Endometrial microvascular endothelial cells (primary cell): Measurements from ENCODE around the gene FAIM2. TPM values are rescaled to one million over a fixed set of nuclear protein-coding genes. Genes with fewer than 3 reads are reported as not detected.

Source experiments
- in situ Hi-C: cut with HindIII; loops from 2 replicates; pipeline ENCODE4 v1.10.0; 2017; ENCODE audit warnings: low sequenced_read_pairs, low pct_unique_long_range_greater_than_20kb; ENCODE audit errors: inconsistent ontology term
- total RNA-seq: library from RNA; depleted of rRNA; stranded (reverse); fragments of >200 nt; gene quantifications from one replicate; pipeline ENCODE4 v1.2.3, GENCODE V29; 2015; ENCODE audit errors: inconsistent ontology term

The FAIM2 gene
- total RNA-seq, 1 donor from 2014 or later: not detected

DNA sequence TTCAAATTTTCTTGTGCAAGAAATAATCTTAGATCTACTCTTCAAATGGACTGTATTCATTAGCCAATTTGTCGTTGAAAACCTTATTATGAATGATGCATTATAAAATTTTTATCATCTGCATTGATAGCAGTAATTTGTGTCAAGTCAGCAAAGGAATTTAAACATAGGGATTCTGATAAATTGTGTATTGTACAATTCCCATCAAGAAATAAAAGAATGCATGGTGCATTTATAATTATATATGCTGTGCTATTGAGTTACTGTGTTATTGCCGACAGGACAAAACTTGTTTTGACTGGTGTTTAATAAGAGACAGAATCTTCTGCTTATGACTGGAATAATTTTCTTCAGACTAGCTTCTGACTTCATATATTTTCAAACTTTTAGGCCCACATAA, 57.7 kb downstream of the FAIM2 start:
- in situ Hi-C loops: no loop called here

DNA sequence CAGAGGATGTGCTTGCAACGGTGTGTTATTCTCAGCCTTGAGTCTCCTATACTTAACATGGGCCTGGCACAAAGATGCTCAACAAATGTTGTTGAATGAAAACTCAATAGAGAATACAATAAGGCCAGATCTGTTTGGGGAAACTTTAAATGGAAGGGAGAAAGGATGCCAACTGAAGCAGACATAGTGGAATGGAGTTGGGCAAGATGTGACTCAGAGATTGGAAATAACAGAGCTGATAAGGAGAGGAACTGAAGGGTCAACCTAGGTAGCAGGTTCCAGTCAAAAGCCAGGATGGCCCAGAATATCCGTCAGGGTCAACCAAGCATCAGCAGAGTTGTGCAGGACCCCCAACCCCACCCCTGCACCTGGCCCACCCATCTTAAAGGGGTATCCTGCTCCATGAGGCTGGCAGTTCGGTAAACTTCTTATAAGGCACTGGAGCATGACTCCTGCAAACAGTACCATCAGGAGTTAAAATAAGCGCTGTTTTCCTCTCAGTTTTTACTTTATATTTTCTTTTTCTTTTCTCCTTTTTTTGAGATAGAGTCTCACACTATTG, 59.7 kb downstream of the FAIM2 start:
- in situ Hi-C loops: no loop called here

DNA sequence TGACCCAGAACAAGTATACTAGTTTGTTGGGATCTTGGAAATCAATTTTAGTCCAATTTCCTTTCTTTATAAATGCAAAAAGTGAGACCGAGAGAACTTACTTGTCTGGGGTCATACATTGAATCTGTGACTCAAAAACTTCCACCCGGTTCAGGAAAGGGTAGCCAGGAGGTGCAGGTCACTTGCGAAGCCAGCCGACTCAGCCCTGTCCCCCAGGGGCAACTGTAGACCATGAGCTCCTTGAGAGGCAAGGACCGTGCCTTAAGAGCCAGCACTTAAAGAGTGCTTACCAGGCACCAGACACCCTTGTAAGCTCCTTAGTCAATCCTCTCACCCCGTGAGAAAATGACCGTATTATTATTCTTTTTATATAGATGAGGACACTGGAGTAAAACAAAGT, 60.3 kb downstream of the FAIM2 start:
- in situ Hi-C loops: no loop called here

DNA sequence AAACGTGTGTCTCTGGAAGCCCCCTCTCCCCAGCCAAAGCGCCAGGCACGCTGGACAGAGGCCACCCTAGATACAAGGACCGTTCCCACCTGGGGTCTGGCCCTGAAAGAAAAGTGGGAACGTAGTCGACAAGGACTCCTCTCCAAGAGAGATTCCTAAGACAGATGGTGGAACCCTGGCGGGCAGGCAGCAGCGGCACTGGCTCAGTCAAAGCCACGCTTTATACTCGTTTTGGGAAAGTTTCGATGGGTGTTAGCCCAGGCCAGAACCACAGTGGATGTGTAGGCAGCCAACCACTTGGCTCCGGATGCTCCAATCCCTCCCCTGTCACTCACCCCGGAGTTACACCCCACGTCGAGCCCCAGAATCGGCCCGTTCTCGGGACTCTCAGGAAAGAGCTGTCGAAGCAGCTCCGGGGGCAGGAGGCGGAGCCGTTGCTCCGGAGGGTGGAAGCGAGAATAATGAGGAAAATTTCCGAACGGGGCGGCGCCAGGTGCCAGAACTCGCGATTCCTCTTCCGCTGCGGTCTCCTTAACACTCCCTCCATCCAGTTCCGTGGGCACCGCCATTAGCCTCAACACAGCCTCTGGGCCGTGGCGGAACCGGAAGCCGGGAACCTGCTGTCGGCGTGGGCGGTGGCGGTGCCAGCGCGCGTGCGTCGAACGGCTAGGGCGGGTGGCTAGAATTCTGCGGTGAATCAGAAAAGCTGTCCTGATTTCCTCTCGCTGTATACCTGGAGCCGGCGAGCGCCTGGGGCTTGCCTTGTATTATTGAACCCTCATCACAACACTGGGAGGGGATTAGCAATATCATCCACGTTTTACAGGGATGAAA, 61.0 kb downstream of the FAIM2 start, which contains the start of gene BCDIN3D:
Gene BCDIN3D (minus strand): TSS at position 588 of the 834 bp plus-strand sequence. CDS start 19 bp downstream, at position 569.
- in situ Hi-C loops: no loop called here

- in situ Hi-C loops: no loop called here
Observed at GRCh38 chr12:49838973-49839633, 64.6 kb downstream of the FAIM2 start.

GRCh38 chr12:49832836-49833421, 70.8 kb downstream of the FAIM2 start:
- in situ Hi-C loops: no loop called here

- in situ Hi-C loops: no loop called here
Observed at GRCh38 chr12:49831717-49832116, 72.0 kb downstream of the FAIM2 start.

DNA sequence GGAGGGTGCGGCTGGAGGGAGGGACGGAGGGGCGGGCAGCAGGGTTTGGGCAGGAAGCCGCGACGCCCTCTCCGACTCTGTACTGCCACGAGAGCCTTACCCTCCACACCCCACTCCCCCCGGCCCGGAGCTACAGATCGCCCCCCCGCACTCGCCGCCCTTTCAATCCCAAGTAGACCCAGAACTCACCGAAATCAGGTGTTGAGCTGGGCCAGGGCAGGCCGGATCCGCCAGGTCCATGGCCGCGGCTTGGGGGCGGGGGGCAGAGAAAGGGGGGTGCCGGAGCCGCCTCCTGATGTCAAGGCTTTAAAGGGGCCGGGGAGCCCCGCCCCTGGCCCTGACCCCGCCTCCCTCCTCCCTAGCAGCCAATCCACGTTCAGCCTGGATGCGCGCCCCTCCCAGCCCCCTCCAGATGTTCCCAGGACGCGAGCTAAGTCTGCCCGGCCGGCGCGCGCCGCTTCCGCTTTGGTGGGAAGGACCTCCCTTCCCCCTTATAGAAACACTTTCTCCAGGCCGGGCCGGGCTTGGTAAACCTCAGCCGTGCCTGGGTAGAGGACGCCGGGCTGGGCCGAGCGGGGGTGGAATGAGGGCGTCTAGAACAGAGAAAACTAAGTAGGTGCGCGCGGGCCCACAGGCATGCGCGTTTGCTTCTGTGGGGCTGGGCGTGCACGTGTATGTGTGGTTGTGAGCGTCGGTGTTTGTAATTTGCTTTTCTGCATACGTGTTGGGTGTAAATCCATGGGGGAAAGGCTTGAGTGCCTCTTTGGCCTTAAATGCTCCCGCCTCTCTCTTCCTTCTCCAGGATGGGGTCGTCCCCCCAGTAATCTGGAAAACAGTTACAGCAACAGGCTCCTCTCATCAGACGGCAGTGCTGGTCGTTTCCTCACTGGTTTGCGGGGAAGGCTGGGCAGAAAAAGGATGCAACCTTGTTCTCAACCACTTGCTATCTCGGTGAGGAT, 75.3 kb downstream of the FAIM2 start, which contains the start of gene NCKAP5L:
Gene NCKAP5L (minus strand): TSS at position 281 of the 959 bp plus-strand sequence. CDS start 24,369 bp downstream, outside the sequence.
- in situ Hi-C loops: no loop called here

DNA sequence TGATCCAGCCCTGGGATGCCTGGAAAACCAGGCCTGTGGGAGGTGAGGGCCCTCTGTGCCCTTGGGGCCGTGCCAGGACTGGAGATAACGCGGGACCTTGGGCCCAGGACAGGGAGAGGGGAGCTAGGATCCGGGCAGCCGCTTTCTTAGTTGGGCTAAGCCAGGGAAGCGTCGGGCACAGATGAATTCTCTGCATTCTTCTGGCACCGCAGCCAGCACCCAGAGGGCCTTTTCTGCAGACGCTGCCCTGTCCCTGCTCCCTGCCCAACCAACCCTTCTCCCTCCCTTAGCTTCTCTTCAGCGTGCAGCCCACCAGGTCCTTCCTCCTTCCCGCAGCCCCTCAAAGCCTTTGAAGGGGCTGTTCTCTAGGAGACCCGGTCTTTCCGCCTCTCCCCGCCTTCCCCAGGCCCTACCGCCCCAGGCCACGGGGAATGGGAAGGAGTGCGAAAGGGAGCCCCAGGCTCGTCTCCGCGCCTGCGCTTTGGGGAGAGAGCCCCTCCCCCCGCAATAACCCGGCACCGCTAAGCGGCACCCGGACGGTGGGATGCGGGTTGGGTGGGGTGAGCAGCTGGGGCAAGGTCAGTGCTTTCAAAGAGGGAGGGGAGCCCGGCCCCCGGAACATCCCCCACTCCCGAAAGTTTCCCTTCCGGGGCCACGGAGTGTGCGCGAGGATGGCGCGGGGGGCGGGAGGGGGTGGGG, 76.2 kb downstream of the FAIM2 start:
- in situ Hi-C loops: no loop called here

- in situ Hi-C loops: no loop called here
Observed at GRCh38 chr12:49827051-49827400, 76.7 kb downstream of the FAIM2 start.

DNA sequence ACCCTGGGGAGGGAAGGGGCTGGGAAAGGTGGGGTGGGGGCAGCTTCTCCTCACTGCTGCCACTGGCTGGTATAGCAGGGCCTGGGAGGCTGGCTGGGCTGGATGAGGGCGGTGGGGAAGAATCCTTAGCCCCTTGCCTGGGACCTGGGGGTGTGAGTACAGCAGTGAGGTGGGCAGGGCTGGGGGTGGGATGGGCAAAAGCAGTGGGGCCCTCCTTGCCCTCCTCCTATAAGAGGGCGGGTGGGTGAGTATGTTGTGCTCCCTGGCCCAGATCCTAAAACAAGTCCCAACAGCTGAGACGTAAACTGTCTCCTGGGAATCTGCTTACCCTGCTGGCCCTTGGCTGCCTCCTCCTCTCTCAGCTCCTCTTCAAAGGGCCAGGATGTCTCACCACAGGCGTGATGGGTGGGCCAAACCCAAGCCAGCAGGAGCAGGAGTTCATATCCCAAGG, 77.7 kb downstream of the FAIM2 start:
- in situ Hi-C loops: no loop called here

GRCh38 chr12:49825360-49825970, 78.2 kb downstream of the FAIM2 start:
- in situ Hi-C loops: no loop called here

DNA sequence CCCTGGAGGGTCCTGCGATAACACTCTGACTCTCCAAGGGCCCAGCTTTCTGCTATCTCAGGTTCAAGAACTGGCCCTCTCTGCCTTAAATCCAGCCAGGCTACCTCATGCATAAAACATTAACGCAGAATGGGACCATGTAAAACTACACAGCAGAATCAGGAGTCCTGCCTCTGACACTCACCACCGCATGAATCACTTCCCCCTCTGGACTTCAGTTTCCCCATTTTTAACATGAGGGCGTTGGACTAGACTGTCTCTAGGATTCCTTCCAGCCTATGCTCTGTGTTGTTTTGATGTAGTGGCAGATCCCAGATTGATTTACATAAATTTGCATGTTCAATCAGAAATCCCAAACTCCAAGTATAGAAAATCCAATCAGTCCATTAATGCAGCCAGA, 78.8 kb downstream of the FAIM2 start:
- in situ Hi-C loops: no loop called here

- in situ Hi-C loops: no loop called here
Observed at GRCh38 chr12:49824416-49824815, 79.3 kb downstream of the FAIM2 start.

DNA sequence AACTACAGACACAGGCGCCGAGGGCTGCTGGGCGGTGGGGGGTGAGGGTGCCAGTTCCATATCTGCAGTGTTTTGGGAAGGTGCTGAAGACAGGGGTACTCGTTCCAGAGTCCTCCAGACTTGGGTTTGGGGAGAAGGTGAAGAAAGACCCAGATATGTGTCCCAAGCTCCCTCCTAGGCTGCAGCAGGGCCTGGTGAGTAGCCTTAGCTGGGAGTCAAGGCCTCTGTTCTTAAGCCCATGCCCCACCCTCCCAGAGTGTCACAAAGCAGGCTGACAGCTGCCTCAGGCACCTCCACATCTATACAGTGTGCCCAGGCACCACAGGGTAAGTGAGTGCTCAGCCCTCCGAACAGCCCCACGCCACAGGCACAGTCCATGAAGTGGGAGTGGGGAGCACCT, 79.7 kb downstream of the FAIM2 start:
- in situ Hi-C loops: no loop called here

GRCh38 chr12:49823350-49823749, 80.3 kb downstream of the FAIM2 start:
- in situ Hi-C loops: no loop called here
